ENCODE data around the gene SSBP3. TPM values are rescaled to one million over a fixed set of nuclear protein-coding genes. Genes with fewer than 3 reads are reported as not detected.

SSBP3 gene
- total RNA-seq, 1 experiment from 2014 or later, result 42.1 TPM

DNA sequence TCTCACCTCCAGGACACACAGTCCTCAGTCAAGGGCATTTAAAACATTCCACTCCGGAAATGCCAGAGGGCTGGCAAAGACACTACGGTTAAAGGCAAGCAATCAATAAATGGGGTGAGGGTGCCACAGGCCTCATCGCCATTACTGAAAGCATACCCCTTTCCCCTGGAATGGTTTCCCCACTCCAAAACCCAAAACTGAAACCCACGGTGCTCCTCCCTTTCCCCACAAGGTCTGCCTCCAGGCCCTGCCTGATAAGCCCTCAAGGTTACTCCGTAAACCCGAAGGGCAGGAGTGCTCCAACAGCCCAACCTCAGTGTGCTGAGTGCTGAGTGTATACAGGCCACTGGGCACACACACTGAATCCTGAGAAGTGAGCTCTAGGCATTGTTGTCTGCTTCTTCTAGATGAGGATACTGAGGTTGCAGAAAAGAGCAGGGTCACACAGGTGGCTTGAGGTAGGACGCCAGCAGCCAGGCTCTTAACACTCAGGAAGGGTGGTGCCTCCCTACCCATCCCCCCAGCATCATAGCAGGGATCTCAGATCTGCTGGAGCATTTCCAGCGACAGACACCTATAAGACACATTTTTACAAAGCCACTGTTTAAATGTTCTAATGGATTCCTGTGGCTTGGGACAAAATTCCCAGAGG, 29.0 kb downstream of the SSBP3 start:
- Histone ChIP-seq H3K9me3 (no peaks in the 10 kb centered on the region), H3K4me1 (no peaks in the 10 kb centered on the region), H3K4me3 (ENCODE audit: low read depth, low read length) (no peak overlapping the region), H3K36me3 (ENCODE audit: control insufficient read depth, insufficient read depth, low read length) (no peaks in the 10 kb centered on the region), H3K27me3 (replicated peaks; ENCODE audit: control insufficient read depth, insufficient read depth, low read length) (no peaks in the 10 kb centered on the region)
- TF ChIP-seq, protein P1, sequence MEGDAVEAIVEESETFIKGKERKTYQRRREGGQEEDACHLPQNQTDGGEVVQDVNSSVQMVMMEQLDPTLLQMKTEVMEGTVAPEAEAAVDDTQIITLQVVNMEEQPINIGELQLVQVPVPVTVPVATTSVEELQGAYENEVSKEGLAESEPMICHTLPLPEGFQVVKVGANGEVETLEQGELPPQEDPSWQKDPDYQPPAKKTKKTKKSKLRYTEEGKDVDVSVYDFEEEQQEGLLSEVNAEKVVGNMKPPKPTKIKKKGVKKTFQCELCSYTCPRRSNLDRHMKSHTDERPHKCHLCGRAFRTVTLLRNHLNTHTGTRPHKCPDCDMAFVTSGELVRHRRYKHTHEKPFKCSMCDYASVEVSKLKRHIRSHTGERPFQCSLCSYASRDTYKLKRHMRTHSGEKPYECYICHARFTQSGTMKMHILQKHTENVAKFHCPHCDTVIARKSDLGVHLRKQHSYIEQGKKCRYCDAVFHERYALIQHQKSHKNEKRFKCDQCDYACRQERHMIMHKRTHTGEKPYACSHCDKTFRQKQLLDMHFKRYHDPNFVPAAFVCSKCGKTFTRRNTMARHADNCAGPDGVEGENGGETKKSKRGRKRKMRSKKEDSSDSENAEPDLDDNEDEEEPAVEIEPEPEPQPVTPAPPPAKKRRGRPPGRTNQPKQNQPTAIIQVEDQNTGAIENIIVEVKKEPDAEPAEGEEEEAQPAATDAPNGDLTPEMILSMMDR (IDR thresholded peaks at IDR 0.05; ENCODE audit: insufficient read depth in 1 of 2, low read depth in 1 of 2, low read length in 1 of 2, severe bottlenecking in 1 of 2, unreplicated experiment in 1 of 2), result no peak
- no TSS peak for BruUV-seq (replicated peaks)
- peaks cover 12% of the 10 kb centered on the region for H3K36me3 Mint-ChIP-seq (ENCODE audit: insufficient read depth, unreplicated experiment)
- H3K9me3 Mint-ChIP-seq (ENCODE audit: unreplicated experiment), result no peaks in the 10 kb centered on the region
- H3K4me1 Mint-ChIP-seq (ENCODE audit: low read depth, unreplicated experiment), result peaks cover 6% of the 10 kb centered on the region
- no peak for DNase-seq
- no peaks in the 10 kb centered on the region for H3K27me3 Mint-ChIP-seq (ENCODE audit: insufficient read depth, unreplicated experiment)
- ChIA-PET CTCF (no interaction called here), POLR2A (no interaction called here)
- H3K4me3 Mint-ChIP-seq (ENCODE audit: unreplicated experiment), result no peak overlapping the region
- intact Hi-C loops (cut with micrococcal nuclease; ENCODE audit: unreplicated experiment), result no loop called here
- no peak overlapping the region for H3K27ac Mint-ChIP-seq (ENCODE audit: unreplicated experiment)

DNA sequence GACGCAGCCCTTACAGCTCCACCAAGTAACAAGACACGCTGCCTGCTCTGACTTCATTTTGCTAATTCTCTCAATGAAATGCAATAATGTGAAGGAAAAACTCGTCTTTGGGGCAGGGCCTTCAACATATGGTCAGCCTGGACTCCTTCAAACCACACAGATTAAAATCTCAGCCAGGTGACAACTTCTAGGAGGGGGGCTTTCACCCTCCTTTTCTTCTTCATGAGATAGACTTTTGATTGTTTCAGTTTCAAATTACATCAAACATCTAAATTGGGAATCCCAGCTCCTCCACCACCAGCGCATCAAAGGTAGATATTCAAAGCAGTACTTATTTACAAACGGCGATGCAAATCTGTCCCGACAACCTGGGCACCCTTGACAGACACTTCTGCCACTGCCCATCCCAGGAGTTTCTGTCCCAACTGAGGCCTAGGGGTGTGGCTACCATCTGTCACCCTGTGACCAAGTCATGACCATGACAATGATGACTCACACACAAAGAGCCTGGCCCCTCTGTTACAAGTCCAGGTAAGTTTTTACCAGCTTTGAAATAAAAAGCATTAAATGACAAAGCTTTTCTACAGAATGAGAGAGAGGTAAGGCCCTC, 29.7 kb downstream of the SSBP3 start:
- no peaks in the 10 kb centered on the region for H3K9me3 Mint-ChIP-seq (ENCODE audit: unreplicated experiment)
- TF ChIP-seq, protein P1 (IDR thresholded peaks at IDR 0.05; ENCODE audit: insufficient read depth in 1 of 2, low read depth in 1 of 2, low read length in 1 of 2, severe bottlenecking in 1 of 2, unreplicated experiment in 1 of 2), result no peak
- POLR2A ChIA-PET, result no interaction called here
- Histone ChIP-seq H3K27me3 (replicated peaks; ENCODE audit: control insufficient read depth, insufficient read depth, low read length) (no peaks in the 10 kb centered on the region), H3K4me1 (no peaks in the 10 kb centered on the region), H3K4me3 (ENCODE audit: low read depth, low read length) (no peak overlapping the region), H3K9me3 (no peaks in the 10 kb centered on the region), H3K36me3 (ENCODE audit: control insufficient read depth, insufficient read depth, low read length) (no peaks in the 10 kb centered on the region)
- CTCF ChIA-PET, result no interaction called here
- H3K36me3 Mint-ChIP-seq (ENCODE audit: insufficient read depth, unreplicated experiment), result peaks cover 12% of the 10 kb centered on the region
- H3K27me3 Mint-ChIP-seq (ENCODE audit: insufficient read depth, unreplicated experiment), result no peaks in the 10 kb centered on the region
- DNase-seq, result no peak
- BruUV-seq (replicated peaks), result no TSS peak
- no peak overlapping the region for H3K4me3 Mint-ChIP-seq (ENCODE audit: unreplicated experiment)
- H3K4me1 Mint-ChIP-seq (ENCODE audit: low read depth, unreplicated experiment), result peaks cover 9% of the 10 kb centered on the region
- no peak overlapping the region for H3K27ac Mint-ChIP-seq (ENCODE audit: unreplicated experiment)
- intact Hi-C loops (cut with micrococcal nuclease; ENCODE audit: unreplicated experiment), result no loop called here

DNA sequence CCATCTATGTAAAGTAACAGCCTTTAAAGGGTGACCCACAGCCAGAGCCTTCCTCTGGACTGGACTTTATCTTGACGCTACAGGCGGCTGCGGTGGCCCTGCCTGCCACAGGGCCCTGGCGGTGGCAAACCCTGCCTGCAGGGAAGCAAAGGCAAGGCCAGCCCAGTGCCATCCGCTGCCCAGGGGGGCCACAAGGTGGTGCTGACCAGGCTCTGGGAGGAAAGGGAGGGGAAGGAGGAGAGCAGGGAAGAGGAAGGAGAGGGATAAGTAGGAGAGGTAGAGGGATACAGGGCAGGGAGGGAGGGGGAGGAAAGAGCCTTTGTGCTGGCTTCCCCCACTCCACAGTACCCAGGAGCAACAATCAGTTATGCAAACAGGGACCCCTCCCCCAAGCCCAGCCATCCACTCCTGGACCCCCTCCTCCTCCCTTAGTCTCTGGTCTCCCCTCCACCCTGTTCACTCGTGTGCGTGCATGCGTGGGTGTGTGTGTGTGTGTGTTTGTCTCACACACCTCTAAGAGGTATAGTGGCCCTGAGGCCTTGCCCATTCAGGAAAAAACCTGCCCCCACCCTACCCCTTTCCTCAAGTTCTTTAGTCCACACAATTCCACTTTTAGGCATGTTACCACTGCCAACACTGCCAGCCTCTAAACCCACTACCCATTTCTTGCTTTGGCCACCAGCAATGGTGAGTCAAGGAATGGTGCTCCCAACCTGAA, 30.3 kb downstream of the SSBP3 start:
- ChIA-PET POLR2A (no interaction called here), CTCF (no interaction called here)
- DNase-seq, result no peak
- no peaks in the 10 kb centered on the region for H3K9me3 Mint-ChIP-seq (ENCODE audit: unreplicated experiment)
- Histone ChIP-seq H3K9me3 (no peaks in the 10 kb centered on the region), H3K4me1 (no peaks in the 10 kb centered on the region), H3K27me3 (replicated peaks; ENCODE audit: control insufficient read depth, insufficient read depth, low read length) (no peaks in the 10 kb centered on the region), H3K4me3 (ENCODE audit: low read depth, low read length) (no peak overlapping the region), H3K36me3 (ENCODE audit: control insufficient read depth, insufficient read depth, low read length) (no peaks in the 10 kb centered on the region)
- intact Hi-C loops (cut with micrococcal nuclease; ENCODE audit: unreplicated experiment), result no loop called here
- no TSS peak for BruUV-seq (replicated peaks)
- H3K4me3 Mint-ChIP-seq (ENCODE audit: unreplicated experiment), result no peak overlapping the region
- H3K27me3 Mint-ChIP-seq (ENCODE audit: insufficient read depth, unreplicated experiment), result no peaks in the 10 kb centered on the region
- H3K36me3 Mint-ChIP-seq (ENCODE audit: insufficient read depth, unreplicated experiment), result peaks cover 12% of the 10 kb centered on the region
- TF ChIP-seq, protein P1 (IDR thresholded peaks at IDR 0.05; ENCODE audit: insufficient read depth in 1 of 2, low read depth in 1 of 2, low read length in 1 of 2, severe bottlenecking in 1 of 2, unreplicated experiment in 1 of 2), result no peak
- H3K27ac Mint-ChIP-seq (ENCODE audit: unreplicated experiment), result no peak overlapping the region
- peaks cover 9% of the 10 kb centered on the region for H3K4me1 Mint-ChIP-seq (ENCODE audit: low read depth, unreplicated experiment)
